OCI-LY3 (cell line): ENCODE results near the gene MORC2.
A peak's percentile ranks its signal among the peaks of the same experiment; 100 is the strongest.

Source experiments
- EZH2phosphoT487 ChIP-seq: fragments of 200-600 bp; shearing (Covaris generic); IDR thresholded peaks from 2 replicates; pipeline ENCODE4 v1.6.1; 2018; ENCODE audit warnings: antibody characterized with exemption, mixed run types, low read depth
- TF ChIP-seq, protein P1 (sequence below): fragments of 200-600, 300-600 bp; sonication (generic); IDR thresholded peaks from 2 replicates; pipeline ENCODE4 v1.5.1; 2014; ENCODE audit warnings: antibody characterized with exemption, low read length, low read depth

DNA sequence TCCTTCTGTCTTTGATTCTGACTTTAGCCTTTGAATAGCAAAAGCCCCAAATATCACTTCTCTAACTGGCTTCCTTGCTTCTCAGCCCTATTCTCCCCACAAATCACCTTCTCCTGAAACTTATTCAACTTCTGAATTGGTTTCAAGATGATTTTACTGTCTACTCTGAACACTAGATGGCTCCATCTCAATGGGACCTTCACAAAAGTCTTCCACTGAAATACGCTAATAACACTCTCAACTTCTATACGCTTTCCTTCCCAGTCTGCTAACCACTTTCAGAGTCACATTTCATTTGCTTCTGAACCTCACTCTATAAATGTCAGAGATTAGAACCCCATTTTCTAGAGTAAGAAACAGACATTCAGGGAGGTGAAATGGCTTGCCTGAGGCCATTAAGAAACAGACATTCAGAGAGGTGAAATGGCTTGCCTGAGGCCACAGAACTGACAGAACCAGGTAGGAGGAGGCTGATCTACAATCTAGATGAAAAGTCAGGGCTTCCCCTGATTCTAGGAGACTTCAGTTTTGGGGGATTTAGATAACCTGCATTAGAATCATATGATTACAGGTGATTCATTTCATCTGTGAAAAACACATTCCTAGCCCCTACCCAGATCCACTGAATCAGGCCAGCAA, 20.6 kb downstream of the MORC2 start:
- TF ChIP-seq, protein P1, sequence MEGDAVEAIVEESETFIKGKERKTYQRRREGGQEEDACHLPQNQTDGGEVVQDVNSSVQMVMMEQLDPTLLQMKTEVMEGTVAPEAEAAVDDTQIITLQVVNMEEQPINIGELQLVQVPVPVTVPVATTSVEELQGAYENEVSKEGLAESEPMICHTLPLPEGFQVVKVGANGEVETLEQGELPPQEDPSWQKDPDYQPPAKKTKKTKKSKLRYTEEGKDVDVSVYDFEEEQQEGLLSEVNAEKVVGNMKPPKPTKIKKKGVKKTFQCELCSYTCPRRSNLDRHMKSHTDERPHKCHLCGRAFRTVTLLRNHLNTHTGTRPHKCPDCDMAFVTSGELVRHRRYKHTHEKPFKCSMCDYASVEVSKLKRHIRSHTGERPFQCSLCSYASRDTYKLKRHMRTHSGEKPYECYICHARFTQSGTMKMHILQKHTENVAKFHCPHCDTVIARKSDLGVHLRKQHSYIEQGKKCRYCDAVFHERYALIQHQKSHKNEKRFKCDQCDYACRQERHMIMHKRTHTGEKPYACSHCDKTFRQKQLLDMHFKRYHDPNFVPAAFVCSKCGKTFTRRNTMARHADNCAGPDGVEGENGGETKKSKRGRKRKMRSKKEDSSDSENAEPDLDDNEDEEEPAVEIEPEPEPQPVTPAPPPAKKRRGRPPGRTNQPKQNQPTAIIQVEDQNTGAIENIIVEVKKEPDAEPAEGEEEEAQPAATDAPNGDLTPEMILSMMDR = peak; percentile 75
- no peak for TF ChIP-seq EZH2phosphoT487
